ENCODE data around the gene MNDA. TPM values are rescaled to one million over a fixed set of nuclear protein-coding genes. Genes with fewer than 3 reads are reported as not detected.

MNDA gene
- total RNA-seq, 1 experiment from 2014 or later = not detected

- H3K27ac Mint-ChIP-seq = no peak overlapping the region
- Histone ChIP-seq H2AFZ (ENCODE audit: low read length) (no peak overlapping the region), H2BK12ac (ENCODE audit: insufficient read length, low read depth, low read length) (no peak overlapping the region), H3K4me2 (ENCODE audit: insufficient read depth, insufficient read length, low read length) (no peak overlapping the region), H4K5ac (ENCODE audit: insufficient read length, low read depth, low read length) (no peak overlapping the region), H3T11ph (ENCODE audit: low read length) (no peak overlapping the region), H3K79me2 (ENCODE audit: insufficient read depth, low read length) (no peaks in the 10 kb centered on the region), H3K18ac (ENCODE audit: insufficient read length, low read depth, low read length) (no peak overlapping the region), H3K56ac (ENCODE audit: insufficient read length, low read depth, low read length) (no peak overlapping the region), H3K4ac (ENCODE audit: low read depth, low read length) (no peak overlapping the region), H4K8ac (replicated peaks; ENCODE audit: insufficient read length, low read depth, low read length) (no peak overlapping the region), H3K79me1 (ENCODE audit: insufficient read depth, low read depth, low read length, poor library complexity, severe bottlenecking) (no peaks in the 10 kb centered on the region), H3K23ac (ENCODE audit: insufficient read length, low read depth, low read length) (no peak overlapping the region), H4K91ac (ENCODE audit: insufficient read length, low read depth, low read length) (no peak overlapping the region), H3K23me2 (ENCODE audit: insufficient read length, low read depth, low read length, poor library complexity, severe bottlenecking) (no peaks in the 10 kb centered on the region), H4K20me1 (ENCODE audit: control insufficient read depth, insufficient read depth, insufficient read length) (no peaks in the 10 kb centered on the region), H3K14ac (ENCODE audit: insufficient read depth, low read length) (no peak overlapping the region), H2BK20ac (ENCODE audit: low read depth, low read length, poor library complexity, severe bottlenecking) (no peak overlapping the region), H3K27me3 (ENCODE audit: insufficient read depth, low read length) (no peaks in the 10 kb centered on the region), H3K9me3 (ENCODE audit: control insufficient read depth, low read depth, low read length) (no peaks in the 10 kb centered on the region), H2BK15ac (ENCODE audit: low read depth, low read length) (no peak overlapping the region), H3K4me1 (ENCODE audit: insufficient read depth, low read length) (no peaks in the 10 kb centered on the region), H2AK5ac (ENCODE audit: insufficient read length, low read length) (no peak overlapping the region), H2BK5ac (ENCODE audit: insufficient read length, low read length) (no peak overlapping the region), H3K9ac (ENCODE audit: extremely low read depth, insufficient read length, low read length) (no peak overlapping the region), H2BK120ac (ENCODE audit: low read depth, low read length, poor library complexity, severe bottlenecking) (no peak overlapping the region), H3K27ac (ENCODE audit: insufficient read length, low read depth, low read length) (no peak overlapping the region)
- H3K36me3 Mint-ChIP-seq (ENCODE audit: insufficient read depth in 1 of 3, low read depth in 3 of 3) = no peaks in the 10 kb centered on the region
- no peak for TF ChIP-seq CTCF (conservative IDR thresholded peaks at IDR 0.05)
- DNase-seq = no peak
- no peaks in the 10 kb centered on the region for H3K27me3 Mint-ChIP-seq (ENCODE audit: low read depth)
- no peaks in the 10 kb centered on the region for H3K9me3 Mint-ChIP-seq
- H3K4me1 Mint-ChIP-seq = no peaks in the 10 kb centered on the region
- no peak overlapping the region for H3K4me3 Mint-ChIP-seq
- no CpG with 5 or more reads among the region's 2 CpGs for WGBS (ENCODE audit: extremely low coverage, insufficient read length, low lambda C conversion rate)
These were observed 18.8 kb upstream of the MNDA start for GRCh38 chr1:158812336-158812735.

Data from H9 (cell line).